Measurements from ENCODE around the gene TEX54.
"Not testable (repeated sequence)": the region's sequence is repeated elsewhere in the genome, so short reads cannot be mapped to it uniquely, and the experiment has no call there.

The TEX54 gene

GRCh38 chr11:62832336-62833234 is at the start of gene TEX54:
Gene TEX54 (minus strand): TSS chr11:62832841.
- H3K36me3 Mint-ChIP-seq (ENCODE audit: low read depth): peaks cover 49% of the 10 kb centered on the region
- H3K9me3 Mint-ChIP-seq: no peaks in the 10 kb centered on the region
- peak within 1 kb of the TSS; percentile 96 for H3K27ac Mint-ChIP-seq
- peak within 1 kb of the TSS; percentile 93 for H3K4me3 Mint-ChIP-seq
- no peaks in the 10 kb centered on the region for H3K27me3 Mint-ChIP-seq
- peaks cover 51% of the 10 kb centered on the region for H3K4me1 Mint-ChIP-seq (ENCODE audit: low read depth)

- Mint-ChIP-seq H3K36me3 (ENCODE audit: low read depth) (peaks cover 73% of the 10 kb centered on the region), H3K4me1 (ENCODE audit: low read depth) (peaks cover 60% of the 10 kb centered on the region), H3K4me3 (peak overlapping the region; percentile 100), H3K27me3 (no peaks in the 10 kb centered on the region), H3K9me3 (no peaks in the 10 kb centered on the region), H3K27ac (peak overlapping the region; percentile 100)
Observed at GRCh38 chr11:62882431-62882749, 49.7 kb upstream of the TEX54 start.

- no peaks in the 10 kb centered on the region for H3K9me3 Mint-ChIP-seq
- peaks cover 73% of the 10 kb centered on the region for H3K36me3 Mint-ChIP-seq (ENCODE audit: low read depth)
- peaks cover 56% of the 10 kb centered on the region for H3K4me1 Mint-ChIP-seq (ENCODE audit: low read depth)
- peak overlapping the region; percentile 100 for H3K4me3 Mint-ChIP-seq
- no peaks in the 10 kb centered on the region for H3K27me3 Mint-ChIP-seq
- H3K27ac Mint-ChIP-seq: peak overlapping the region; percentile 100
Observed at GRCh38 chr11:62881579-62882430, 49.2 kb upstream of the TEX54 start.

GRCh38 chr11:62880803-62881578 is 48.4 kb upstream of the TEX54 start, which contains the start of gene SLC3A2:
Gene SLC3A2 (plus strand): TSS chr11:62880896. CDS start chr11:62881024, 128 bp downstream.
- Mint-ChIP-seq H3K4me1 (ENCODE audit: low read depth) (peaks cover 56% of the 10 kb centered on the region), H3K27ac (peak within 1 kb of the TSS; percentile 100), H3K4me3 (peak within 1 kb of the TSS; percentile 100), H3K9me3 (no peaks in the 10 kb centered on the region), H3K27me3 (no peaks in the 10 kb centered on the region), H3K36me3 (ENCODE audit: low read depth) (peaks cover 70% of the 10 kb centered on the region)

- H3K4me3 Mint-ChIP-seq: peak overlapping the region; percentile 100
- no peaks in the 10 kb centered on the region for H3K9me3 Mint-ChIP-seq
- H3K36me3 Mint-ChIP-seq (ENCODE audit: low read depth): peaks cover 66% of the 10 kb centered on the region
- peak overlapping the region; percentile 100 for H3K27ac Mint-ChIP-seq
- H3K27me3 Mint-ChIP-seq: no peaks in the 10 kb centered on the region
- peaks cover 51% of the 10 kb centered on the region for H3K4me1 Mint-ChIP-seq (ENCODE audit: low read depth)
Observed at GRCh38 chr11:62880231-62880802, 47.7 kb upstream of the TEX54 start.

GRCh38 chr11:62879235-62879978 is 46.8 kb upstream of the TEX54 start:
- Mint-ChIP-seq H3K36me3 (ENCODE audit: low read depth) (peaks cover 61% of the 10 kb centered on the region), H3K4me1 (ENCODE audit: low read depth) (peaks cover 44% of the 10 kb centered on the region), H3K9me3 (no peaks in the 10 kb centered on the region), H3K27ac (peak overlapping the region; percentile 100), H3K27me3 (no peaks in the 10 kb centered on the region), H3K4me3 (peak overlapping the region; percentile 100)

- peaks cover 18% of the 10 kb centered on the region for H3K4me1 Mint-ChIP-seq (ENCODE audit: low read depth)
- no peaks in the 10 kb centered on the region for H3K9me3 Mint-ChIP-seq
- H3K27ac Mint-ChIP-seq: no peak overlapping the region
- H3K36me3 Mint-ChIP-seq (ENCODE audit: low read depth): peaks cover 41% of the 10 kb centered on the region
- no peak overlapping the region for H3K4me3 Mint-ChIP-seq
- no peaks in the 10 kb centered on the region for H3K27me3 Mint-ChIP-seq
Observed at GRCh38 chr11:62876712-62877111, 44.1 kb upstream of the TEX54 start.

GRCh38 chr11:62875698-62876478 is 43.2 kb upstream of the TEX54 start:
- no peaks in the 10 kb centered on the region for H3K9me3 Mint-ChIP-seq
- peaks cover 16% of the 10 kb centered on the region for H3K4me1 Mint-ChIP-seq (ENCODE audit: low read depth)
- H3K27me3 Mint-ChIP-seq: no peaks in the 10 kb centered on the region
- H3K36me3 Mint-ChIP-seq (ENCODE audit: low read depth): peaks cover 38% of the 10 kb centered on the region
- H3K4me3 Mint-ChIP-seq: no peak overlapping the region
- H3K27ac Mint-ChIP-seq: no peak overlapping the region

GRCh38 chr11:62874851-62875250 is 42.2 kb upstream of the TEX54 start:
- H3K27me3 Mint-ChIP-seq: no peaks in the 10 kb centered on the region
- H3K4me3 Mint-ChIP-seq: no peak overlapping the region
- H3K9me3 Mint-ChIP-seq: no peaks in the 10 kb centered on the region
- H3K27ac Mint-ChIP-seq: no peak overlapping the region
- peaks cover 30% of the 10 kb centered on the region for H3K36me3 Mint-ChIP-seq (ENCODE audit: low read depth)
- H3K4me1 Mint-ChIP-seq (ENCODE audit: low read depth): peaks cover 6% of the 10 kb centered on the region

- Mint-ChIP-seq H3K27me3 (no peaks in the 10 kb centered on the region), H3K9me3 (no peaks in the 10 kb centered on the region), H3K36me3 (ENCODE audit: low read depth) (peaks cover 10% of the 10 kb centered on the region), H3K27ac (no peak overlapping the region), H3K4me3 (no peak overlapping the region), H3K4me1 (ENCODE audit: low read depth) (peaks cover 15% of the 10 kb centered on the region)
Observed at GRCh38 chr11:62865635-62866034, 33.0 kb upstream of the TEX54 start.

- Mint-ChIP-seq H3K27me3 (no peaks in the 10 kb centered on the region), H3K4me3 (no peak overlapping the region), H3K36me3 (ENCODE audit: low read depth) (peaks cover 17% of the 10 kb centered on the region), H3K9me3 (no peaks in the 10 kb centered on the region), H3K4me1 (ENCODE audit: low read depth) (peaks cover 25% of the 10 kb centered on the region), H3K27ac (no peak overlapping the region)
Observed at GRCh38 chr11:62863687-62864335, 31.2 kb upstream of the TEX54 start.

- Mint-ChIP-seq H3K4me1 (ENCODE audit: low read depth) (peaks cover 43% of the 10 kb centered on the region), H3K36me3 (ENCODE audit: low read depth) (peaks cover 28% of the 10 kb centered on the region)
Observed at GRCh38 chr11:62861564-62862192, 29.0 kb upstream of the TEX54 start.

More at GRCh38 chr11:62861564-62862192, 29.0 kb upstream of the TEX54 start:
- H3K27me3 Mint-ChIP-seq, H3K27ac Mint-ChIP-seq, H3K4me3 Mint-ChIP-seq, H3K9me3 Mint-ChIP-seq: not testable (repeated sequence)
